Stimulated activated CD4-positive, alpha-beta T cell treated with anti-CD3 and anti-CD28 coated beads, Interleukin-12 subunit alpha, Interleukin-12 subunit beta, amount 100 ng/mL, for 24 hours (primary cell): ENCODE measurements around the gene OPALIN.
"Not testable (repeated sequence)": the region's sequence is repeated elsewhere in the genome, so short reads cannot be mapped to it uniquely, and the experiment has no call there.

Experiments
- DNase-seq, 2 experiments: peaks; one replicate each; pipeline ENCODE4 v3.0.0-alpha.2; 2020; ENCODE audit warnings: low read depth in 2 of 2

Gene OPALIN

DNA sequence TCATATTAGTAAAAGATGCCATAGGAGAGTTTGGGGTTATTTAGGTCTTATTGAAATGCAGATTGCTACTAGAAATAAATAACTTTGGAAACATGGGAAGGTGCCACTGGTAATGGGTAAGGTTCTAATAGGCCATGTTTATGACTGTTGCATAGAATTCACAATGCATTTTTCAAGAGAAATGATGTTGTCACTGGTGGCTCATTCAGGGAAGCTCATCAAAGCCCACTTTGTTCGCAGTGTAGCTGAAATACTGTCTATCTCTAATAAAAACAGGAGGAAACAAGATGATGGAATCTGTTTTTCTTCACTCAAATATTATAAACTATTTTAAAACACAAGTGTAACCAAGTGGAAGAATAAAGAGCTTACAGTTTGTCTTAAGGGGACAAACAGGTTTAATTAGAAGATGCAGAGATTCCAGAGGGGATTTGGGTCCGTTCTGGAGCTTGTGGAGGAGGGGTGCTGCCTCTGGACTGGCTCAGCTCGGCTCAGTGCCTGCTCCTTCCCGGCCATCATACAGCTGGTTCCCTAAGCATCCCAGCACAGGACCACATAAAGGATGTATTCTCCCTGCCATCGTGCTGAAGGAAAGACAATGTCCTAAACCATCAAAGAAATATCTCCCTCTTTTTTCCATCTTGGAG lies 20.4 kb downstream of the OPALIN start:
- DNase-seq: no peak

DNA sequence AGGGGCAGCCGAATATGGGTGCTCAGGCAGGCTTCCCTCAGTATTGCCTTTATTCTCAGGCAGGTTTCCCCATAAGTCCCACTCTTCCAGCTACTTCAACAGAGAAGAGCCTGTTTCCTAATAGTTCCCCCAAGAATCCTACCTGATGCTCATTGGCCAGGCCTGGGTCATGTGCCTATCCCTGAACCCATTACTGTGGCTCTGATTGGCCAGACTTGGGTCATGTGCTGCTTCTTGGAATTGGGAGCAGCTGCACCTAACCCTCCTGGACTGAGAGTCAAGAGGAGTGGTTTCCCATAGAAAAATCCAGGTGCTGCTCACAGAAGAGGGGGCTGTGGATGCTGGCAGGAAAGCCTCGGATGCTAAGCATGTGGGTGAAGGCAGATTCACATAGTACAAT lies 21.7 kb downstream of the OPALIN start:
- DNase-seq: no peak

DNA sequence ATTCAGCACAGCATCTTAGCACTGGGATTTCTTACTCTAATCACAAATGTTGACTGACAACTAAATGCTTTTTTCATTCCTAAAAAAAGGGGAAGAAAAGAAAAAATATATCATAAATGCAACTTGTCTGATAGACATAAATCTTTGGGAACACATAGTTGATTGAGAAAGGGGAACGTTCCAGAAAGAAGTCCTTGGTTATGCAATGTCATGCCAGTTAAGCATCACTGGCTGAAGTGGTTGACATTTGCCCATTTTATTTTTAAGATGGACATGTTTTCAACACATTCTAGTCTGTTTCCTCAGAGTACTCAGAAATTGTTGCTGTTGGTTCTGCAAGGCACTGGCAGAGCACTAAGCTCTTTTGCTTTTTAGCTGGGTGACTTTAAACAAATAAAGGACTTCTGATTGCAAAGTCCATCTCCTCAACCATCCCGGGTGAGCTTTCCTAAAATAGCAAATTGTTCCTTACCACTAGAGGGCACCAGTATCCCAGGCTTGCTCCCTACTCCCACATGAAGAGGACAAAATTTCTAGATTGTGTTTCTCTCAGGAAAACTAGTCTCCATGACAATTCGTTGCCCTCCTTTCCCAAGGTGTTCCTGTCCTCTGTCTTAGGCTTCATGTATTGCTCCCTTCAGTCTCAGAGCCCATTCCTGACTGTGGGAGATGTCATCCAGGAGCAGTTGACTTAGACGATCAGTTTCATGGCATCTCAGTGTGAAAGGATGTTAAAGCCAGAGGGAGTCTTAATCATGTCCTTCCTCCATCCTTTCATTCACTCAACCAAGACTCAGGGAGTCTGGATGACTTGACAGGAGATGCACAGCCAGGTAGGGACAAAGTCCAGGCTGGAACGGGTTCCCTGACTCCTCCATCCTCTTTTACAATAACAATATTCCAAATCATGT lies 23.9 kb downstream of the OPALIN start:
- no peak for DNase-seq

DNA sequence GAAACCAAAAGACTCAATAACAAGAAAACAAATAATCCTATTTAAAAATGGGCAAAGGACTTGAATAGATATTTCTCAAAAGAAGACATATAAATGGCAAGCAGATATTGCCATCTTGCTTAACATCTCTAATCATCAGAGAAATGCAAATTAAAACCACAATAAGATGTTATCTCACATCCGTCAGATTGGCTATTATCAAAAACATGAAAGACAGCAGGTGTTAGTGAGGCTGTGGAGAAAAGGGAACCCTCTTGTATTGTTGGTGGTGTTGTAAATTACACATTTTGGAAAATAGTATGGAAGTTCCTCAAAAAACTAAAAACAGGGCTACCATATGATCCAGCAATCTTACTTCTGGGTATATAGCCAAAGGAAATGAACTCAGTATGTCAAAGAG lies 25.7 kb downstream of the OPALIN start:
- DNase-seq: no peak

DNA sequence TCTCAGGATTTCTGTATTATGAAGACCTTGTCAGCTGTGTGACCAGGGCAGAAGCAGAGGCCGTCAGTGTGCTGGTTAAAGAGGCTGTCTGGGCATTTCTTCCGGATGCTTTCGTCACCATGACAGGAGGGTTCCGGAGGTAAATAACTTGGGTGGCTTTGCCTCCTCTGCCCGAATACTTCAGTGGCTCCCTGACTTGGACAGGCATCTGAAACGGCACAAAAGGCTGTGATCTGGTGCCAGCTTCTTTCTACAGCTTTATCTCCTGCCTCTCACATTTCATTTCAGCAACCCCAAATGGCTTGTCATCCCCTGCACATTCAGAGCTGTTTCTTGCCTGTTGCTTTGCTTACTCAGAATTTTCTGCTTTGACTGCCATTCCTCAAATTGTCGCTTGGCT lies 31.3 kb downstream of the OPALIN start:
- no peak for DNase-seq

DNA sequence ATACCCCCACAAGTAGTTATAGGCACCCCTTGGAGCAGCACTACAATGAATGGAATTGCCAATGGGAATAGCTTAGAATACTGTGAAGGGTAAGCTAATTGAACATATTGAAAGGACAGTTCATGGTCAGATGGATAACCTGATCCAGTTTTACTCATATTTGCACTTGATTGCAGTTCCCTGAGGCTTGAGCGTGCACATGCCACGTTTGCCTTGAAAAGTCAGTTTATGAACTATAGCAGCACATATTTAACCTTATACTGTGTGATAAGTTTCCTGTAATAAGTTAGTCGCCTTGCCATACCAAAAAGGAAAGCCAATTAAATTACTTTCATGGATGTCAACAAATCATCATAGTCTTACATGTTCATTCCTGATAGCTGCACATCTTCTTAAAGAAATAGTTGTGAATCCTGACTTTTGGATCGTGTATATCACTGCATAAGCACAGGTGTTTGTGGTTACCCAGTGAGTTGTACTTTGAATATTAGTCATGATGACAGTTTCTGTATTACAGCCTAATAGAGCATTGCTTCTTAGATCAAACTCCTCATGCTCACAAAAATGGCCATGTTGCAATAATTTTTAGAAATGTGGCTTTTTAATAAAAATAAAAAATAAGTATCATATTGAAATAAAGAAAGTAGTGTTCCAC lies 33.0 kb downstream of the OPALIN start:
- no peak for DNase-seq

DNA sequence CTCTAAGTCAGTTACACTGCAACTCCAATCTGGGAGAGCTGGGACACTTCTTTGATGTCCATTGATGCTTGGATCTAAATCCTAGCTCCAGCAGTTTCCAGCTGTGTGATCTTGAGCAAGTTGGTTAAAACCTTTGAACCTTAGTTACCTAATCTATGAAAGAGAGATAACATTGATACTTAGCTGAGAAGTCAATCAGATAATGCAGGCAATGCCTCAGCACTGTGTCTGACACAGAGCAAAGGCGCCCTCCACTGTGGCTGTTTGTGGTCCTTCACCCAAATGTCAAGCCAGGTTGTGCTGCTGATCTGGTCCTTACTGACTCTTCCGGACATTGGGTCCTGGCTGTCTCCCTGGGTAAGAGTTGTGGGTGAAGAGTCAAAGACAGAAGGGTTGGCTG lies 34.4 kb downstream of the OPALIN start:
- DNase-seq: no peak

DNA sequence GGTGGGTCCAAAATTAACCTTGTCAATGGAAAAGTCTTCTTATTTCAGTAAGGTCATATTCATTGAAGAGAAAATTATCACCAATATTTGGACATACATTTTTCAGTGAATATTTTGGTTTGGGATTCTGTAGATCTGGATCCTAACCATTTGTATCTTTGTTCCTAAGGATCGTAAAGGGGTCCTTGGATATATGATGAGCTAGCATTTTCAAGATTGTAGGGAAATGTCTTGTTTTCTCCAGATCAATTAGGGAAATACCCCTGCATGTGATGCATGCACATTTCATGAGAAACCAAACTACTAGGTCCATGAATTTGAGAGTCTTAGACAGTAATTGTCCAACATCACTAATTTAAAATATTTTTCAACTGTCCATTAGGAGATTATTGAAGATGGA lies 36.5 kb downstream of the OPALIN start:
- DNase-seq: no peak

DNA sequence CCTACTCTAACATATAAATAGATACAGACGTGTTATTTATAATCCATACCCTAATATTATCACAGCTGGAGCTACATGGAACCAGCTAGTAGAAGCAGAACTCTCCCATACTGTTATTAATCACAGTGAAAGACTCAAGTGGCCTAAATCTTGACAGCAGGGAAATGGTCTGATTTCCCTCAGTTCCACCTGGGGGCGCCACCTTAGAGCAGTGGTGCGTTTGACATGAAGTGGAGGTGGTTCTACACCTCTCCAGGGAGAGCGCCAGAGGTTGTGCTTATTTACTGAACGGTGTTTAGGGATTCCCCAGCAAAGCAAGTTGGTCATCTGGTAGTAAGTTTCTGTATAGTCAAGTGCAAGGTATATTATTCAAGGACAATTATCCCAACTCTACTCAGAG lies 37.0 kb downstream of the OPALIN start:
- DNase-seq: no peak

DNA sequence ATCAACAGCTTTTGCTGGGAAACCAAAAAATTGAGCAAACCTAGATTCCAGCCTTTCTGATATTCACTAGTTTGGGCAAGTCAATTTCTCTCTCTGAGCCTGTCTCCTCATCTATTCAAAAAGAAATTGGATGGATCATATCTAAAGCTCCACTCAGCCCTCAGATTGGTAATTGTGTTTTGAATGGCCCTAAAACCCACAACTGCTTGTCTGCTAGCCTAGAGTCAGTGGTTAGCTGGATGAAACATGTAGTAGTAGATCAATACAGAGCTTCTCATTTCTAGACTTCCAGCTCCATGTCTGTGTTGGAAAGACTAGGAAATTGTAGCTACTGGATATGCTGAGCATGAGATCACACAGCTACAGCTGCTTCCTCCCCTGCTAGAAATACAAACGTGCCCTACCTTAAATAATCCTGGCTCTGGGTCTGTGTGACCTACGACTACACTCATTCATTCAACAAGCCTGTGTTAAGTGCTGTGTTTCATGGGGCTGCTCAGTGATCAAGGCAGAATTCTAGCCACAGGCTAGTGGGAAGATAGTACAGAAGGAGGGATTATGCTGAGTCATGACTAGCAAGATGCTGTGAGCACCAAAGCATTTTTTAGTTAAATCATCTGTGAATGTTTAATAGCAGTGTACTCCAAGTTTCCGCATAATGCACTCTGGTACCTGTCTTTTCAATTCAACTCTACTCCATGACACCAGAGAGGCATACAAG lies 38.9 kb downstream of the OPALIN start:
- DNase-seq: no peak

DNA sequence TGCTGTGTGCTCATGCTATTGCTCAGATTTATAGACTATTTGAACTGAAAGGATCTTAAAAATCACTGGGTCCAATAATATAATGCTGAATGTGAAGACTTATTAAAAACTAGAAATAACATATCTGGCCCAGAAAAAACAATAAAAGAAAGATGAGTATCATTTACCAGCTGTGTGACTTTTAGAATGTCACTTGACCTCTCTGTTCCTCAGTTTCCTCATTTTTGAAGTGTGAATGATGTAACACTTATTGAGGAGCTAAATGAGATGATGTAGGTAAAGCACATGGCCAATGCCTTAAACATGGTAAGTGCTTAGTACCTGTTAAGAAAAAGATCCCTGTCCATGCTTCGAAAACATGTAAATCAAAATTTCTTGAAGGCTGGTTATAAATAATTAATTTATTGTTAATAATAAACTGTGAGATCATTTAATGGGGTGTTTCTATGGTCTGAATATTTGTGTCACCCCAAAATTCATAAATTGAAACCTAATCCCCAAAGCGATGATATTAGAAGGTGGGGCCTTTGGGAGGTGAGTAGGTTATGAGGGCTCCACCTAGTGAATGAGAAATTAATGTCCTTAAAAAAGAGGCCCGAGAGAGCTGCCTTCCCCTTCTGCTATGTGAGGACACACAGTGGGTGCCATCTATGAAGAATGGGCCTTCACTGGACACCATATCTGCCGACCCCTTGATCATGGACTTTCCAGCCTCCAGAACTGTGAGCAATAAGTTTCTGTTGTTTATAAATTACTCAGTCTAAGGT lies 41.6 kb downstream of the OPALIN start:
- no peak for DNase-seq

DNA sequence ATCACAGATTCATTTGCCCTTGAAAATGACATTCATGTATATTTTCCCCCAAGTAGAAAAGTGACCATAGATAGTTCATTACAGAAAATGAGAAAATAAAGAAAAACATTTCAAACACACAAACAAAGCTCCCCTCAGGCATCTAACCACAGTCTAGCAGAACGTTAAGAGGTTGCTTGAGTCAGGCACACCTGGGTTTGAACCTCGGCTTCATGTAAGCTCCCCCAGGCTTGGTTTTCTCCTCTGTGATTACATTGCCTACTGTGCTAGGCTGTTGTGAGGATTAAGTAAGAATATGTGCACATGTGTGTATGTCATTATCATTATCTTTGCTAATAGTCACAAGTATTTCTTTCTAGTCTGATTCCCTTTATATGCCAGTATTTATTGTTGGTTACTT lies 45.5 kb downstream of the OPALIN start:
- DNase-seq: no peak

DNA sequence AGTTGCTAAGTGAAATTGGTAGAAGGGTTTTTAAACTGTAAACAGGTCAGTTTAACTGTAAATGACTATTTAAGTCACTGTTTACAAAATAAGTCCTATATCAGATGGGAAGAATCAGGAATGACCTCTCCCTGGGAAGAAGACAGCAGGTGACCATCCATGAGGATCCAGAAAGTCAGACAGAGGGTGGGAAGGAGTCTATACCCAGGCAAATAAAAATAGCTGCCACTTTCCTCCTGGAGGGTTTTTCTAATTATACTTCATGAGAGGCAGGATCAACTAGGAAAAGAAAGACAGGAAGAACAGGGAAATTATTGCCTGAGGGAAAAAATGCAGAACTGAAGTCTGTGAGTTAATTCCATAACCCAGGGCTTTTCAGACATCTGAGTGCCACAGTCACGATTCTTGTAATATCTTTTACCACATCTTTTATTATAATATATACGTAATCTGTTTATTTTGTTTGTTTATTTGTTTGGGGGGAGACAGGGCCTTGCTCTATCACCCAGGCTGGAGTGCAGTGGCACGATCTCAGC lies 47.6 kb downstream of the OPALIN start:
- no peak for DNase-seq

DNA sequence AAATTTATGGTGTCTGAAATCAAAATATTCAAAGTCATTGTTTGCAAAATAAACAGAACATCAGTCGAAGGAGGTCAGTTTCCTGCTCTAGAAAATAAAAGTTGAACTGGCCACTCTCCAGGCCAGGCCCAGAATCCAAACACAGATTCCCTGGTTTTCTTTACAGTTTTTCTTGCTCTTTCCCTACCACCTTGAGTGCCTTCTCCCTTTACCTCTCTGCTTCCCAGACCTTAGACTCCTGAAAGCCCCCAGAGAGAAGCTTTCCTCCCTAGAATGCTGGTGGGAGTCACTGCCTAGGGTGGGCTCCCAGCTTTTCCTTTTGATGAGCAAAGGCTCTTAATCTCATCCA lies 48.5 kb downstream of the OPALIN start:
- no peak for DNase-seq

DNA sequence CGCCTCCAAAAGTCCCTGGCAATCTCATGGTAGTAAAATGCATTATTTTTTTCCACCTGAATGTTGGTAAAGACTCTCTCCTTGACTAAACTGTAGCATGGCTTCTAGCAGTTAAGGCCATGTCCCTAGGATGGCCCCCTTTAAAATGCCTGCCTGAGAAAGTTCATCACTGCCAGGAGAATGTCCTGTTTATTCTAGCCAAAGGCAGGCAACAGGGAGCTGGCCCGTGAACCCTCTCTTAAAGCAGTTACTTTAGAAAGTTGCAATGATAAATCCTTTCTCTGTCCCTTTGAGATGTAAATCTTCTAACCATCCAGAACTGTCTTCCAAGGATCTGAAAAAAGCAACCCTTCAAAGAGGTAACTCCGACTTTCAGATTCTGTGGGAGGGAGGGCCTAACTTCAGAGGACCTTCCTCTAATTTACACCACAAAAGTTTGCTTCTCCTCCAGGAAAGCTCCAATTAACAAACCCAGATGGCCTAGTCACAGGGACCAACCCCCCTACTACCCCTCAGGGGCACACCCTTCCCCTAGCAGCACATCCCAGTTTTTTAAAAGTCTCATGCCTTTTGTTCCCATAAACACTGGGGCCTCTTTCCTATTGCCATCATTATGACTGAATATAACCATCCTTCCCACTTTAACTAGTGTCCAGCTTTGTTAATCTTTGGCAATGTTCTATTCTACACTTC lies 49.0 kb downstream of the OPALIN start:
- DNase-seq: no peak

DNA sequence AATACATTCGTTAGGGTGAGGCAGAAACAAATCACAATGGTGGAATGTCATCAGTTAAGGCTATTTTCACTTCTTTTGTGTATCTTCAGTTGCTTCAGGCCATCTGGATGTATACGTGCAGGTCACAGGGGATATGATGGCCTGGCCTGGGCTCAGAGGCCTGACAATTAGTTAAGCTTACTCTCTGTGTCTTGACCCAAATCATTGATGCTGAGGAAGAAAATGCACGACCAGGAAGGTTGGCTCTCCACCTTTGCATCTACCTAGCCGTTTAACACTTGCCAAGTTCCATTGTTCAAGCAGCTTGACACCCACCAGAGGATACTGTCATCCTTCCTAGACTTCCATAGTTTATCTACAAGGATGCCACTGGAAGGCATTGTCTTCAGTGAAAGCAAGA lies 49.9 kb downstream of the OPALIN start:
- DNase-seq: not testable (repeated sequence)

DNA sequence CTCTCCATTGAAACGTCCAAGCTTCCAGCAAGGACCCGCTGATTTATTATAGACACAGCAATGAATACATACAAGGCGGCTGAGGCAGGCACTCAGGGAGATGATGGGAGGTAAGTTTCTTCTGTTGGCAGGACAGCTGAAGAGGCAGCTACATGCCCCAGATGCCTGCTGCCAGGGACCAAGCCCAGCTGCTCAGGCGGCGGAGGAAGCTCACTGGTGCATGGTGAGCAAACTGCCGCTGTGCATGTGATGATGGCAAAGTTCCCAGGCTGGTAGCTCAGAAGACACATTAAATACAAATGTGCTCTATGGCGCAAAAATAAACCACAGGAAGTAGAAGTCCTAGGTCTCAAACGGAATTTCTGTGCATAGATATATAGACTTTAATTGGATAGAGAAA lies 52.3 kb downstream of the OPALIN start:
- no peak for DNase-seq

DNA sequence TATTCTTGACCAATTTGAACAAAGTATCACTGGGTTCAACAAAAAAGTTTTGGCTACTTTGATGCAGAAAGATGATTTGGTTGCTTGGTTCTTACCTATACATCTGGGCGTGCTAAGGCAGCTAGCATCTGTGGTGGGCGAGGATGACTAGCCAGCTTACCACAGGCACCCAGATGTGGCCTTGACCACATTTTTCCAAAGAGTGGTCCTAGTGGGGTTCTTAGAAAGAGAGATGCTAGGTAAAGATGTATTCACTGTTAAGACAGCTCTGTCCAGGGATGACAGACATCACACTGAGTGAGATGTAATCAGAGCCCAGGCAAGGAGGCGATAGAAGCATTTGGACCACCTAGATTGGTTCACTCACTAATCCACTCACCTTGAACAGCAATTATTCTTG lies 53.8 kb downstream of the OPALIN start:
- DNase-seq: no peak

DNA sequence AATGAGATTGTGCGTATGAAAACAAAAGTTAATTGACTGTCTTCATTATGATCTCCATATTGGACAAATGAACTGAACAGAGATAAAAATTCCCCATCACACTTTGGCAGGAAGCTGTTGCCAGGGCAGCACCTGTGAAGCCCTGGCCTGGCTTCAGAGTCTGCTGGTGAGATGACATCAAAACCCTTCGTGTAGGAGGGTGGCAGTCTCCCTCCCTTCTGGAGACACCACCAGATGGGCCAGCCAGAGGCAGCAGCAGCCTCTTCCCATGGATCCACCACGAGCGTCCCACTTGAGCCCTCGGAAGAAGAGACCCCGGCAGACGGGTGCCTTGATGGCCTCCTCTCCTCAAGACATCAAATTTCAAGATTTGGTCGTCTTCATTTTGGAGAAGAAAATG lies 54.6 kb downstream of the OPALIN start, which contains the start of gene DNTT:
TSS of gene DNTT (plus strand) at position 205 of the 400 bp plus-strand sequence. CDS start at position 269, 64 bp downstream.
- DNase-seq: no peak

DNA sequence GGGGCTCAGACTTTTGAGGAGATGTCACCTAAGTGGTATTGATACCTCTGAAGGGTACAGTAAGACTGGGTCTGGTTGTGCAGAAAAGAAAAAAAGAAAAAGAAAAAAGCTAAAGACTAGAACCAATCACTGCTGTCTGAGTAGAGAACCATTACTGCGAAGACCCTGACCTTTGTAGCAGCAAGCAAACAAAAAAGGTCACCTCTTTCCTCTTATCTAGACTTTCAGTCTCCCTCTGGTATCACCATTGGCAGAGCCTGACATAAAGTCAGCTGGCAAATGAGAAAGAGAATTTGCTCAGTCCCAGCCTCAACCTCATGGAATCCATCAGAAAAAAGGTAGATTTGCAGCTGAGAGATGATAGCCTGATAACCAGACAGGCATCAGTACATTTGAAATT lies 57.2 kb downstream of the OPALIN start:
- DNase-seq: no peak

DNA sequence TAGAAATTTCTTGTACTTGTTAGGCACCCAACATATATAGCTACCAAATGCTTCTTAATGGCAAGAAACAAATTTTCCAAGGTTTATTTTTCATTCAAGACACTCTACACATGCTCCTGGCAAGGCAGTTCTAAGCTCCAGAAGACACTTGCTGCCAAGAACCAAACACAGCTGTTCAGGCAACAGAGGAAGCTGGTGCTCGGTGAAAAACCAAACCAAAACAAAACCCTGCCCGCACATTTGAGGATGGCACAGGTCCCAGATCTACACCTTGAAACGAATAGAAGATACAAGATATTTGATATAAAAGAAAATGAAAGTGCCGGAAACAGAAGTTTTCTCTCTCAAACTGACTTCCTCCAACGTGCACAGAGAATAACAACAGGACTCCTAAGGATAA lies 59.4 kb downstream of the OPALIN start:
- no peak for DNase-seq
